ENCODE measurements around the gene CYB5R3.
"Not testable (repeated sequence)": the region's sequence is repeated elsewhere in the genome, so short reads cannot be mapped to it uniquely, and the experiment has no call there.

Gene CYB5R3

DNA sequence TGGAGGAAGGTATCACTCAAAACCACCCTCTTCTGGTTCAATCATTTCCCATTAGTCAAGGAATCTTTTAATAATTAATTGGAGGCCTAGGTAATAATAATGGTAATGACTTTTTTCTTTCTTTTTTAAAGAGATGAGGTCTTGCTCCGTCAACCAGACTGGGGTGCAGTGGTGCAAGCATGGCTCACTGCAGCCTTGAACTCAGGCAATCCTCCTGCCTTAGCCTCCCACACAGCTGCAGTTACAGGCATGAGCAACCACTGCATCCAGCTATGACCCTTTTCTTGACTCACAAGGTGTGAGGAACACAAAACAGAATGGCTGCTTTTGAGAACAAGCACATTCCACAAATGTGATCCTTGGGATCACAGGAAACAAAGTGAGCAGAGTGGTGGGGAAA is 38.1 kb downstream of the CYB5R3 start:
- no peak for DNase-seq (ENCODE audit: low read depth, low spot score)
- TF ChIP-seq, protein P1, sequence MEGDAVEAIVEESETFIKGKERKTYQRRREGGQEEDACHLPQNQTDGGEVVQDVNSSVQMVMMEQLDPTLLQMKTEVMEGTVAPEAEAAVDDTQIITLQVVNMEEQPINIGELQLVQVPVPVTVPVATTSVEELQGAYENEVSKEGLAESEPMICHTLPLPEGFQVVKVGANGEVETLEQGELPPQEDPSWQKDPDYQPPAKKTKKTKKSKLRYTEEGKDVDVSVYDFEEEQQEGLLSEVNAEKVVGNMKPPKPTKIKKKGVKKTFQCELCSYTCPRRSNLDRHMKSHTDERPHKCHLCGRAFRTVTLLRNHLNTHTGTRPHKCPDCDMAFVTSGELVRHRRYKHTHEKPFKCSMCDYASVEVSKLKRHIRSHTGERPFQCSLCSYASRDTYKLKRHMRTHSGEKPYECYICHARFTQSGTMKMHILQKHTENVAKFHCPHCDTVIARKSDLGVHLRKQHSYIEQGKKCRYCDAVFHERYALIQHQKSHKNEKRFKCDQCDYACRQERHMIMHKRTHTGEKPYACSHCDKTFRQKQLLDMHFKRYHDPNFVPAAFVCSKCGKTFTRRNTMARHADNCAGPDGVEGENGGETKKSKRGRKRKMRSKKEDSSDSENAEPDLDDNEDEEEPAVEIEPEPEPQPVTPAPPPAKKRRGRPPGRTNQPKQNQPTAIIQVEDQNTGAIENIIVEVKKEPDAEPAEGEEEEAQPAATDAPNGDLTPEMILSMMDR (IDR thresholded peaks at IDR 0.05; ENCODE audit: low read depth, low read length): no peak
- H3K4me3 ChIP-seq (ENCODE audit: low read depth, low read length): no peak overlapping the region
- in situ Hi-C loops (cut with HindIII; ENCODE audit: low sequenced_read_pairs): no loop called here

DNA sequence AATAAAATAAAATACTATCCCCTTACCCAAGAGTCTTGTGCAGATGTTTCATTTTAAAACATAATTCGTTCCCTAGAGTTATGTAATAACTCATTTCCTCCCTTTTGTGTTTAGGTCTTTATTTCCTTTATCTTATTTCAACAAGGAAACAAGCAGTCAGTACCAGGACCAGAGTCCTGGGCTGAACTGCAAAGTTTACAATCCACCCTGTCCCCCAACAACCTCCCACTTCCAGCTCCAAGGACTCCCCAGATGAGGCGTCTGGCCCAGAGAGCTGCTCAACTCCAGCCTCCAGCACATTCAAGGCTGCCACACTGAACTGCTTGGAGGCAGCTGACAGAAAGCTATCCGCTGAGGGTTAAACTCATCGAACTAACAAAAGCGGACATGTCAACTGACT is 39.0 kb downstream of the CYB5R3 start:
- in situ Hi-C loops (cut with HindIII; ENCODE audit: low sequenced_read_pairs): no loop called here
- TF ChIP-seq, protein P1 (IDR thresholded peaks at IDR 0.05; ENCODE audit: low read depth, low read length): no peak
- H3K4me3 ChIP-seq (ENCODE audit: low read depth, low read length): no peak overlapping the region
- DNase-seq (ENCODE audit: low read depth, low spot score): no peak

DNA sequence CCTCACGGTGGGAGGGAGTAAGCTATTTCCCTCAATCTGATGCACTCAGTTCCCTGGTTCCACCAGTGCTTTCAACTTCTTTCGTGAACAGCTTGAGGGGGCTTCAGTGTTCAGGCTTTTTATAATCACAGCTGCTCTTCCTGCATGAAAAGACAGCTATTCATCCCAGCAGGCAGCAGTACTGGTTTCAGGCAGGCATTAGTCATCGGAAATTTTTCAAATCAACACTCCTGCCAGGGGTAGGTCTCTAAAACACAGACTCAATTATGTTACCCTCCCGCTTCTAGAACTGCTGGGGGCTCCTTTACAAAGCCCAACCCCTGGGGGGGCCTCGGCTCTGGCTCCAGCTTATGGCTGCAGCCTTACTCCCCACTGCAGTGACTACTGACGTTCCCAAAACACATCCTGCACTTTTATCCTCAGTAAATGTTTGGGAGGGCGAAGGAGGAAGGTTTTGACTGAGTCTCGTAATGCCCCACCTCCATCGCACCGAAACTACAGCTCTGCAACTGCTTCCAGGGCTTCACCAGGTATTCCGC is 40.3 kb downstream of the CYB5R3 start:
- H3K4me3 ChIP-seq (ENCODE audit: low read depth, low read length): peak overlapping the region; percentile 20
- TF ChIP-seq, protein P1 (IDR thresholded peaks at IDR 0.05; ENCODE audit: low read depth, low read length): no peak
- in situ Hi-C loops (cut with HindIII; ENCODE audit: low sequenced_read_pairs): no loop called here
- peak; percentile 81 for DNase-seq (ENCODE audit: low read depth, low spot score)

DNA sequence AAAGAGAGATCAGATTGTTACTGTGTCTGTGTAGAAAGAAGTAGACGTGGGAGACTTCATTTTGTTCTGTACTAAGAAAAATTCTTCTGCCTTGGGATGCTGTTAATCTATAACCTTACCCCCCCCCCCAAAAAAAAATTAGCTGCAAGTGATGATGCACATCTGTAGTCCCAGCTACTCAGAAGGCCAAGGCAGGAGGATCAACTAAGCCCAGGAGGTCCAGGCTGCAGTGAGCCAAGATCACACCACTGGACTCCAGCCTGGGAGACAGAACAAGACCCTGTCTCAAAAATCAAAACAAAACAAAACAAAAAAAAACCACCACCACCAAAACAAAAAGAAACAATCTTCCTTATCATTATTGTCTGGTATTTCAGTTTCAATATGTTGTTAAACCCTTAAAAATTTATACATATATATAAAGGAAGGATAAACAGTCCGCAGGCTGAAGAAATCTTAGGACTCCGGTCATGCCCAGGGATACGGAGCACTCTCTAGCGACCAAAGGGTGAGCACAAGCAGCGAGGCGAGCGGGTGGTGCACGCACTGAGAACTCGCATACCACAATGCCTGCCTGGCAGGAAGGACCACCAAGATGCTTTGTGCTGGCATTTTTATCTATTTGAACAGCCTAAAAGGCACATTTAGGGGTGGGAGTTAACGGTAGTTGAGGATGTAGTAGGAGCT is 40.9 kb downstream of the CYB5R3 start:
- peak overlapping the region; percentile 20 for H3K4me3 ChIP-seq (ENCODE audit: low read depth, low read length)
- DNase-seq (ENCODE audit: low read depth, low spot score): no peak
- in situ Hi-C loops (cut with HindIII; ENCODE audit: low sequenced_read_pairs): no loop called here
- TF ChIP-seq, protein P1 (IDR thresholded peaks at IDR 0.05; ENCODE audit: low read depth, low read length): no peak

DNA sequence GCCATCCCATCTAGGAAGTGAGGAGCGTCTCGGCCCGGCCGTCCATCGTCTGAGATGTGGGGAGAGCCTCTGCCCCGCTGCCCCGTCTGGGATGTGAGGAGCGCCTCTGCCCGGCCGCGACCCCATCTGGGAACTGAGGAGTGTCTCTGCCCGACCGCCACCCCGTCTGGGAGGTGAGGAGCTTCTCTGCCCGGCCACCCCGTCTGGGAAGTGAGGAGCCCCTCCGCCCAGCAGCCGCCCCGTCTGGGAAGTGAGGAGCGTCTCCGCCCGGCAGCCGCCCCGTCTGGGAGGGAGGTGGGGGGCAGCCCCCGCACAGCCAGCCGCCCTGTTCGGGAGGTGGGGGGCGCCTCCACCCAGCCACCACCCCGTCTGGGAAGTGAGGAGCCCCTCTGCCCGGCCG is 41.6 kb downstream of the CYB5R3 start:
- DNase-seq (ENCODE audit: low read depth, low spot score); H3K4me3 ChIP-seq (ENCODE audit: low read depth, low read length); in situ Hi-C loops (cut with HindIII; ENCODE audit: low sequenced_read_pairs): not testable (repeated sequence)

DNA sequence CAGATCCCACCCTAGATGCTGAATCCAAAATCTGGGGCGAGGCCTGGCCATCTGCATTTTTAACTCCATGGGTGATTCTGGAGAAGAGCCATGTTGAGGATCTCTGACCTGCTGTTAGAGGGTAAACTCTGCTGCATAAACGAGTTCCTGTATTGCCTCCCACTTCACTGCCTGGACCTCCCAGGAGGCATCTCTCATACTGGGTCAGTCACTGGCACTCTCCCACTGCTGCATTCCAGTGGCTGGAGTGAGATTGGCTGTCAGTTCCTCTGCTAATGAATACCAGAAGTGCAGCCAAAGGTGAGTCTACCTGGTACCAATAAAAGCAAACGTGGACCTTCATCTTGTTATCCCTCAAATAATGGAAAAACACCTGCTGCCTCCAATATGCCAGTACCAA is 44.8 kb downstream of the CYB5R3 start:
- DNase-seq (ENCODE audit: low read depth, low spot score): no peak
- H3K4me3 ChIP-seq (ENCODE audit: low read depth, low read length): no peak overlapping the region
- in situ Hi-C loops (cut with HindIII; ENCODE audit: low sequenced_read_pairs): no loop called here
- TF ChIP-seq, protein P1 (IDR thresholded peaks at IDR 0.05; ENCODE audit: low read depth, low read length): no peak

DNA sequence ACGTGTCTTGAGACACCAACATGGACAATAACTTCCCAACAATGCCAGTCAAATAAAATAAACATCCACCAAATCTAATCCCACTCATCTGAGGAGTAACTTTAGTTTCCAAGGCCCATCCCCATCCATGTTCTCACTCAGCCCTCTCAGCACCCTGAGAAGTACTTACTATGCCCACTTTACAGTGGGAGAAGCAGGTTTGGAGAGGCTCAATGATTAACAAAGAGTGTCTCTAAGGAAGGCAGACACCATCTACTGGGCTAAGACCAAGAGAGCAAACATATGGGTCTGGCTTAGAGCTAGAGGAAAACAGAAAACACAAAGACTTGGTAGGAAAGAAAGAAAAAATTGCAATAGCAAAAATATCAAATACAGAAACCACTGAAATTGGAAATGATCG is 45.8 kb downstream of the CYB5R3 start:
- TF ChIP-seq, protein P1 (IDR thresholded peaks at IDR 0.05; ENCODE audit: low read depth, low read length): no peak
- in situ Hi-C loops (cut with HindIII; ENCODE audit: low sequenced_read_pairs): no loop called here
- no peak for DNase-seq (ENCODE audit: low read depth, low spot score)
- no peak overlapping the region for H3K4me3 ChIP-seq (ENCODE audit: low read depth, low read length)
